Activated T-helper 1 cell treated with Interleukin-2 at 50 U/mL for 16 hours (primary cell): ENCODE results near the gene VTI1A.
"Not testable (repeated sequence)": the region's sequence is repeated elsewhere in the genome, so short reads cannot be mapped to it uniquely, and the experiment has no call there.

Experiments
- DNase-seq: peaks from one replicate; pipeline ENCODE4 v3.0.0-alpha.2; 2020; ENCODE audit warnings: low read depth

The VTI1A gene

DNA sequence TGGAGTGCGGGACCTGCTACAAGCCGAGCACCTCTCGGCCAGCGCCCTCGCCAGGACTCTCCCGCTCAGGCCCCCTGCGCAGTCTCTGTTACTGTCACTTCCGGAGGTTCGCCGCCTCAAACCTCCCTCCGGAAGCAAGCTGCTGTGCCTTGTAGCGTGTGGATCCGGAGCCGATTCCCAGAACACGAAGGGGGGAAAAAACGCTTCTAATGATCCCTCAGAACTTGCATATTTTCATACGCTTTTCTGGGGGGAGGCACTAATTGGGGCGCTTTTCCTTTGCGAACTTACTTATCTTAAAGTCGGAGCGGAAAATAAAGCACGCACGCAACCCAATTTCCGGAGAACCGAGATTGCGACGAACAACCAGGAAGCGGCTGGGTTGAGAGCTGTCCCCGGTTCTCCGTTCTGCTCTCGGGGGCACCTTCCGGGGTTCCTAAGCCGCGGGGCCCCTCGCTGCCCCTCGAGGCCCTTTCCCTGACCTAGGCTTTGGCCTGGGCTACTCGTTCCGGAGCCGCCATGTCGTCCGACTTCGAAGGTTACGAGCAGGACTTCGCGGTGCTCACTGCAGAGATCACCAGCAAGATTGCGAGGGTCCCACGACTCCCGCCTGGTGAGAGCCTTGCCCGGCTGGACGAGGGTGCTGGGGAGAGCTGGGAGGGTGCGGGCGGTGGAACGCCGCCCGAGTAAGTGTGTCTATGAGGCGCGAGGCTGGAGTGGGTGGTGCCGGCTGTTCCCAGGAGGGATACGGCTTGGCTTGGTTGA is at the start of gene VTI1A, which contains the start of gene ZDHHC6:
VTI1A (plus strand) TSS at position 361 of the 765 bp plus-strand sequence; CDS start at position 520, 159 bp downstream.
ZDHHC6 (minus strand) TSS at position 60 of the 765 bp plus-strand sequence. CDS start 1,478 bp downstream, outside the sequence.
- DNase-seq, result peak; percentile 72

DNA sequence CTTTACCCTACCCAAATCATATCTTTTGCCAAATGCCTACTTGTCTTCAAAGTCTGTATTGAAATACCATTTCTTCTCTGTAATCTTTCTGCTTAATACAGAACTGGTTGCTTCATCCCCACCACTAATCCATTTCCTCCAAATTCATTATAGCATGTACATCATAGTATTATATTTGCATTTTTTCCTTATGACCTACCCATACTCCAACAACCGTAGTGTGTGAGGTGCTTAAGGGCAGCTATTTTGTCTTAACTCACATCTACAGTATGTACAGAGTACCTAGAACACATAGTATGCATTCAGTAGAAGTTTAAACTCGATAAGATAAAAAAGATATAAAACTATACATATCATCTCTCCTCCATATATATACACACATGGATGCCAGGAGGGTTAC is 49.4 kb upstream of the VTI1A start:
- DNase-seq, result no peak

- DNase-seq, result no peak
These were observed 44.1 kb upstream of the VTI1A start for GRCh38 chr10:112402917-112403316.

GRCh38 chr10:112404617-112405016 is 42.4 kb upstream of the VTI1A start:
- no peak for DNase-seq

- not testable (repeated sequence) for DNase-seq
These were observed 40.2 kb upstream of the VTI1A start for GRCh38 chr10:112406806-112407205.

GRCh38 chr10:112407696-112408095 is 39.3 kb upstream of the VTI1A start:
- DNase-seq, result no peak

DNA sequence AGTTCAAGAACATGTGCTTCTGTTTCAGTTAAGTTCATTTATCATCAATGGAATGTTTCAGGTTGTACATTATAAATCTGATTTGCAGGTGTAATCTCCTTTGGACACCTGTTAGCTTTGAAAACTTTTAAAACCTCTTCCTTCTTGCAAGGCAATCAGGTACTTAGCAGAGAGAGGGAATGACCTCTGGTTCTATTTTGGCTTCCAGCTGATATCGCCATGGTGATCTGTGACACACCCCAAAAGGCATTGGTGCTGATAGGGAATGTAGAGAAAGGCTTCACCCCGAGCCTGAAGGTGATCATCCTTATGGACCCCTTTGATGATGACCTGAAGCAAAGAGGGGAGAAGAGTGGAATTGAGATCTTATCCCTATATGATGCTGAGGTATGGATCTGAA is 37.7 kb upstream of the VTI1A start:
- DNase-seq, result no peak

GRCh38 chr10:112409755-112410154 is 37.3 kb upstream of the VTI1A start:
- no peak for DNase-seq

DNA sequence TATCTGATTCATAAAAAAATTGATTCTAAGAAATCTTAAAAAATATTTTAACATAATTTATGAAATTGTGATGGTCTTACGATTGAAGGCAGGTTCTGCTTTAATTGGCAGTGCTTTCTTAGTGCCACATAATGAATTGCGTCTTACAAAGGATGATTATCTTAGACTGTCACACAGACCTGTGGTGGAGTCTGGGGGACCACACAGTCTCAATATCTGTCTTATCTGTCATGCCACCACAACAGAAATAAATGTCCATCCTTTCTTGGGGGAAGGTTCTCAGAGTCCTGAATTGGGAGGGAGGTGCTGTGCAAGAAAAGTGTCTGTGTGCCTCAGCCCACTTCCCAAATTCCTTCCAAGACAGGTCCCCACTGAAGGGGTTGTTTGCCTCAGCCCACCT is 34.3 kb upstream of the VTI1A start:
- DNase-seq, result no peak

GRCh38 chr10:112421731-112422130 is 25.3 kb upstream of the VTI1A start:
- no peak for DNase-seq

DNA sequence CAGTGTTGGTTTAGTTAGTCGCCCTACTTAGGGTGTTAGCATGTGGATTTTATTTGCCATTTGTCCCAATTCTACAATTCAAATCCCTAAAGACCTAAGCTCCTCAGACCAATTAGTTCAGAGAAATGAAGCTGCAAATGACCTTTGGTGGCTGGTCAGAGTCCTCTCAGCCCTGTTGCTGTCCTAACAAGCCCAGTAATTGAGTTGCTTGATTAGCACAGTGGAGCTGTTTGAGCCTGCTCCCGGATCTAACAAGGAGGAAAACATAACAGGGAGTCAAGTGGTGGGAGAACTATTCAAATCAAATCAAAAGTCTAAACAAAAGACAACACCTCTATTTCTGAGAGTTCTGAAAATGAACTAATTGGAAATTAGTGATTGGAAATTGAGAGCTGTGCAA is 22.4 kb upstream of the VTI1A start:
- no peak for DNase-seq

DNA sequence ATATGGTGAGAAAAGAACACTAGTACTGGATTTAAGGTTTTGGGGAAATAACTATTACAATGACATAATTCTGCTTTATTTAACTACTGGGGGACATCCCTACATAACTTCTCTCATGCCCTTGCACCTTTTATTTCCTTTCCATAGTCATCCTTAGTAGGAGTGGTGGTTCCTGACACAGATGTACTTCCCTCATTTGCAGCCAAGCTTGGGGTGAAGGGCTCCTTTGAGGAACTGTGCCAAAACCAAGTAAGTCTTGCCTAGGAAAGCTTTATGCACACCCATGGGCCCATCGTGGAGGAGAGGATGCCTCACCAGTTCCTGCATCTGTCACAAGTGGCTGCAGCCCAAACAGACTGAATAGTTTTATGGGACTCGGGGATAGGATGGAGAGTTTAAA is 20.9 kb upstream of the VTI1A start:
- DNase-seq, result no peak

DNA sequence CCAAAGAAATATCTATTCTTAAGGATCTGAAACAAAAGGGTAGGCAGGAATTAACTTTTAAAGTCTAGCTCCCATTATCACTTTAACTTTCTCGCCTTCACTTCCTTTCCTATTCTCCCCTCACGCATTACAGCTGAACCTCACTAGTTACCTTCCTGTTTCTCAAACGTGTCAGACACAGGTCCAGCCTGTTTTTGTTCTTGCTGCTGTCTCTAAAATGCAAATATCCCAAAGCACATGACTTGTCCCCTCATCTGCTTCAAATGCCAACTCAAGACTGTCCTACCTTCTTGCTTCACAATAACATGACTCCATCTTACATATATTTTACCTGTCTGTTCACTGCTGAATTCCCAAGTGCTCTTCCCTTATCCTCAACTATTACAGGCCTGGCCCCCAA is 17.9 kb upstream of the VTI1A start:
- no peak for DNase-seq

DNA sequence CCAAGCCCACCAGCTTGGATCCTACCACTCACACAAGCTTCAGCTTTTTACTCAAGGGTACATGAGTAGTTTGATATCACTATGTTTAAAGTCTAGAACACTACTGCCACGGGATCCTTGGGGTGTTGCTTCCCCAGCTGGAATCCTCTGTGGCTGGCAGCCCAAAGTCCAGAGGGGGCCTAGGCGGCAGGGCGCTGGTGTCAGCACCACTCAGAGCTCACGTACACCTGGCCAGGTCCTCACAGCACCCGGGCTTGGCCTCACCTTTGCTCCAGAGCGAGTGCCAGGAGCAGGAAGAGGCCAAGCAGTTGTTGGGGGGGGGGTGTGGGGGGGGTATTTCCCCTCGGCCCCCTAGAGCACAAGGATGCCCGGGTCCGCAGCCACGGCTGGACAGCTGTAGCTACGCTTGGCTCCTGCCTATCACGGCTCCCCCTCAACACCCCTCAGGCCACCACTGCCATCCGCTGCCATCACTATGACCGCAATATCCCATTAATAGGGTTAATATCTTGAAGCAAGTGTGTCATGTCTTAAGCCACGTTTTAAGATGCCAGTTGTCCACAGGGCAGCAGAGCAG is 17.3 kb upstream of the VTI1A start:
- no peak for DNase-seq

- no peak for DNase-seq
These were observed 13.9 kb upstream of the VTI1A start for GRCh38 chr10:112433136-112433535.

DNA sequence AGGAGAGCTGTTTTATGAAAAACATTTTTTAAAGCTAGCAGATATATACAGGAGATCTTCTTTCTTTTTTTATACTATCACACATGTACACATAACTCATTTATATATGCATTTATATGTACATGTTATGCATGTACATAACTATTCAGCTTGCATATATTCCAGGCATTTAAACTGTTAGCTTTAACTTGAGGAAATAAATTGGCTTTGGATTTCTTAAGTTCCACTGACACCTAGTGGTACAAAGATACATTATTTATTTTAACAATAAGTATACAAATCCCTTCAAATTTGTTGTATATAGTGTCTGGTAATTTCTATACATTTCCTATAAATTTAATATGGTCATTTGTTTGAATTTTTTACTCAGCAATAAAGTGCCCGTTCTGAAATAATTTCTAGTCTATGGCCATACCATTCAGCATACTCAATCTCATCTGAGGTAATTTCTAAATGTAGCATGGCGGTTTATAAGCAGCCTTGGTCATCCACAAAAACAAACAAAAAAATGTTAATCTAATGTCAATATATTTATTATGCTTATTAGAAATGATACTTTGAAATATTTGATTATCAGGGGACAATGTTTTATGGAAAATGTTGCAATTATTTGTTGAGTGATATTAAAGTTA is 11.9 kb upstream of the VTI1A start:
- DNase-seq, result no peak

DNA sequence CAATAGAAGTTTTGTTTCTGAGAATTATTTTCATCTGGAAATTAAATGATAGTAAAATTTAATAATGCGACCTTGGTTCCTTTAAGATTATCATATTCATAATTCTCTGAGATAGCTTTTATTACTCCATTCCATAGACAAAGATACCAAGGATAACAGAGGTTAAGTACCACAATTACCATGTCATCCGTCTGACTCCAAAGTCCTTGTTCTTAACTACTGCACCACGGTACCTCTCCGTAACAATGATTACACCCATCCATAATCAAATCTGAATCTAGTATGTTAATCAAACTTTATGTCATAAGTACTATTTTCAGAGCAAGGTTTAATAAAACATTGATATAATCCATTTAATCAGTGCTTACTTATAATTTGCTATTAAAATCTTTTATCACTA is 8.7 kb upstream of the VTI1A start:
- no peak for DNase-seq

DNA sequence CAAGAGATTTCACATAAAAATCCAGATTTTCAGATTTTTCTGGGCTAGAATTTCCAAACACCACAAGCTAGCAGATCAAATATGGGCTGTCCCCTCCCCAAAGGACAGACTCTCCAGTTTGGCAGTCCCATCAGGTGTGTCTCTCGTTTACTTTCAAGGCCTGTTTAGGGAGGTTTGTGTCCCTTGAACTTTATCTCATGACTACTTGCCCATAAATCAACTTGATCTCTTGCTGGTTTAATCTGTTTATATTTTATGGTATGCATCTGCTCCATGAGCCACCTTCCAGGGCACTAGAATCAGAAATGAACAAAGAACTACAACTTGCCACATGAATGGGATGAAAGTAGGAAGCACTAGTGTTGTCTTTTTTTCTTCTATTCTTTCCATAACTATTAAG is 5.5 kb upstream of the VTI1A start:
- DNase-seq, result no peak

- DNase-seq, result no peak
These were observed 5.0 kb upstream of the VTI1A start for GRCh38 chr10:112442063-112442462.

DNA sequence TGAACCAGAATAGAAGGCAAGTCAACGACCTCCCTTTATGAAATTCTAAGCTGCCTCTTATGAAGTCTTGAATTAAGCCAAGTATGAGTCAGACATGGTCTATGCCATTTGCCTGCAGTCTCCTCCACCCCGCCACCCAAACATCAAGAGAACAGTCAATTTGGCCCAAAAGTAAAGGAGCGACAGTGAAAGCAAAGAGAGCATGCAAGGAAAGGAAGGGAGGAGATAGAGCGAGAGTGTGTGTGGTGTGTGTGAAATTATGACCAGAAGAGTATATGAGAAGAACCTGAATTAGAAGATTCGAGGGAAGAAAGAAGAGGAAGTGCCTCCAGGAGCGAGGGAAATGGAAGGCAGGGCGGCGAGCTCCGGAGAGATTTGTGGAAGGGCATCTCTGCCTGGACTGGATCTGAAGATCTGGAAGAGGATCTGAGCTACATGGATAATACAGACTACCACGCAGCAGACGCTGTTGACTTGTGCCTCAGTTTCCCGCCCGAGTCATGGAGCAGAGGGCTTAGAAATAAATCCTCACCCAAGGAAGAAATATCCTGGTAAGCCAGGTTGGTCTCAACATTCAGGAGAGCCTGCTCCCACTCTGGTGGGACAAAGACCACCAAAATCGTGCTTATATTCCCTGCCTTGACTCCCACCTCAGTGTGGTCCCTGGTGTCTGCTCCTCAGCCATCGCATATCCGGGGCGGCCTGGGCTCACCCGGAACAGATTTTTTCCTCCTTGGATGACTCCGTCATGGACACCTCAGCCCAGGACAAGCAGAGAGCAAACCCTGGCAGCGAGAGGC is 760 bp upstream of the VTI1A start:
- no peak for DNase-seq

GRCh38 chr10:112447620-112447928 is 559 bp downstream of the VTI1A start:
- no peak for DNase-seq

DNA sequence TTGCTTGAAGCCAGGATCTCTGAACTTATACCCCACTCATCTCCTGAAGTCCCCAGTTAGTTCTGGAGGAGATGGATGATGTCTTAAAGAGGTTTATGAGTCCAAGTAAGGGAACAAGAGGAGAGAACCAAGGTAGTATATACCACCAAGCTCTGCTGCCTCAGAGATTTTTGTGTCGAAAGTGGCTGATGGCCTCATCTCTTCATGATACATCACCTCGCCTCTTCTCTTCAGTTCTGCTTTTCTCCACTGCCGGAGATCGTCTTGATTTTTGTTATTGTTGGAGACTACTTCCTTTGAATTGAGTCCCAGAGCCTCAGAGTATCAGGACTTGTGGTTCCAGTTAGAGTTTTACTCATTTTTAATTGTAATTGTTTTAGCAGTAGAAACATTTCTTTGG is 1.9 kb downstream of the VTI1A start:
- DNase-seq, result no peak
